CD14-positive monocyte (primary cell): Measurements from ENCODE around the gene ALDOB. TPM values are rescaled to one million over a fixed set of nuclear protein-coding genes. Genes with fewer than 3 reads are reported as not detected.

ENCODE experiments used
- DNase-seq, 3 donors: peaks; one replicate each; pipeline ENCODE4 v3.0.0-alpha.2; 2011 to 2022
- H2AFZ ChIP-seq: 2 replicates; pipeline ENCODE4 v1.6.0; 2012; ENCODE audit warnings: mild to moderate bottlenecking, low read depth, low read length, inconsistent platforms; ENCODE audit not compliant: insufficient read depth, poor library complexity, severe bottlenecking
- H3K27ac ChIP-seq, 2 donors: 1 replicate in 1 of 2; 2 replicates in 1 of 2; pipeline ENCODE4 v1.5.1; 2012 to 2013; ENCODE audit warnings: low read length in 2 of 2, control low read depth in 1 of 2, inconsistent platforms in 1 of 2, low read depth in 1 of 2, mild to moderate bottlenecking in 1 of 2
- H3K27me3 ChIP-seq, 2 donors: one replicate each; pipeline versions ENCODE4 v1.6.0 to v1.6.1; 2011 to 2013; ENCODE audit warnings: low read length in 2 of 2; ENCODE audit not compliant: control insufficient read depth in 2 of 2, insufficient read depth in 2 of 2
- H3K36me3 ChIP-seq, 2 donors: replicated peaks in 1 of 2; 1 replicate in 1 of 2; 2 replicates in 1 of 2; pipeline versions ENCODE4 v1.5.1 to v1.6.1; 2012 to 2013; ENCODE audit warnings: low read length in 2 of 2, control low read depth in 1 of 2, inconsistent platforms in 1 of 2, mild to moderate bottlenecking in 1 of 2; ENCODE audit not compliant: insufficient read depth in 2 of 2, control insufficient read depth in 1 of 2
- H3K4me1 ChIP-seq, 2 donors: 1 replicate in 1 of 2; 2 replicates in 1 of 2; pipeline versions ENCODE4 v1.5.1 to v1.6.1; 2012 to 2013; ENCODE audit warnings: low read length in 2 of 2, control low read depth in 1 of 2, inconsistent platforms in 1 of 2, mild to moderate bottlenecking in 1 of 2, moderate library complexity in 1 of 2; ENCODE audit not compliant: insufficient read depth in 2 of 2, control insufficient read depth in 1 of 2
- H3K4me2 ChIP-seq: replicated peaks from 2 replicates; pipeline ENCODE3; 2012; ENCODE audit warnings: low read length, moderate library complexity, mild to moderate bottlenecking; ENCODE audit not compliant: poor library complexity, severe bottlenecking; ENCODE audit errors: extremely low read depth
- H3K4me3 ChIP-seq, 3 experiments: fragments of 200-600 bp in 1 of 3; sonication (generic) in 1 of 3; replicated peaks in 1 of 3; 1 replicate in 2 of 3; 2 replicates in 1 of 3; pipeline ENCODE4 v1.5.1; 2011 to 2013; ENCODE audit warnings: low read length in 3 of 3, mild to moderate bottlenecking in 3 of 3, control low read depth in 2 of 3, low read depth in 2 of 3, inconsistent platforms in 1 of 3, moderate library complexity in 1 of 3
- H3K79me2 ChIP-seq: 2 replicates; pipeline ENCODE4 v1.6.0; 2012; ENCODE audit warnings: mild to moderate bottlenecking, control low read depth, inconsistent platforms, low read length, moderate library complexity; ENCODE audit not compliant: insufficient read depth
- H3K9ac ChIP-seq: 2 replicates; pipeline ENCODE4 v1.6.0; 2017; ENCODE audit warnings: low read length, mild to moderate bottlenecking; ENCODE audit not compliant: insufficient read depth, poor library complexity, severe bottlenecking
- H3K9me3 ChIP-seq, 2 donors: replicated peaks in 1 of 2; 1 replicate in 1 of 2; 2 replicates in 1 of 2; pipeline versions ENCODE4 v1.5.1 to v1.6.1; 2012 to 2013; ENCODE audit warnings: low read length in 2 of 2, control low read depth in 1 of 2; ENCODE audit not compliant: control insufficient read depth in 1 of 2, insufficient read depth in 1 of 2
- H4K20me1 ChIP-seq: 2 replicates; pipeline ENCODE4 v1.6.0; 2012; ENCODE audit warnings: mild to moderate bottlenecking, low read length, control low read depth, moderate library complexity; ENCODE audit not compliant: insufficient read depth
- H3K27ac Mint-ChIP-seq, 7 donors: one replicate each; pipeline ENCODE4 v1.8.0; 2020; ENCODE audit warnings: mild to moderate bottlenecking in 7 of 7, mixed read lengths in 7 of 7, moderate library complexity in 6 of 7, inconsistent platforms in 2 of 7
- H3K27me3 Mint-ChIP-seq, 3 donors: one replicate each; pipeline ENCODE4 v1.8.0; 2021 to 2022; ENCODE audit warnings: low read depth in 3 of 3, mild to moderate bottlenecking in 3 of 3, mixed read lengths in 3 of 3, moderate library complexity in 3 of 3, inconsistent platforms in 1 of 3
- H3K36me3 Mint-ChIP-seq, 2 donors: one replicate each; pipeline ENCODE4 v1.8.0; 2020; ENCODE audit warnings: mixed read lengths in 2 of 2, inconsistent platforms in 1 of 2, mild to moderate bottlenecking in 1 of 2
- H3K4me1 Mint-ChIP-seq: one replicate; pipeline ENCODE4 v1.8.0; 2020; ENCODE audit warnings: mild to moderate bottlenecking, mixed read lengths
- H3K4me3 Mint-ChIP-seq, 2 donors: one replicate each; pipeline ENCODE4 v1.8.0; 2020; ENCODE audit warnings: mild to moderate bottlenecking in 2 of 2, mixed read lengths in 2 of 2, moderate library complexity in 1 of 2
- H3K9me3 Mint-ChIP-seq, 7 donors: one replicate each; pipeline ENCODE4 v1.8.0; 2020 to 2022; ENCODE audit warnings: mixed read lengths in 7 of 7, mild to moderate bottlenecking in 6 of 7, moderate library complexity in 6 of 7, inconsistent platforms in 2 of 7
- WGBS: methylation state at CpG from one replicate; pipeline ENCODE4 v1.1.5; 2013; ENCODE audit warnings: missing lambda C conversion rate; ENCODE audit not compliant: insufficient coverage; 5-methylcytosine and 5-hydroxymethylcytosine counted together
- intact Hi-C, 2 donors: fragments of 100-400 bp; cut with micrococcal nuclease; formaldehyde crosslinking; loops; one replicate each; pipeline versions ENCODE4 v1.15.0 to v1.15.1; 2023
- polyA plus RNA-seq, 3 donors: library from polyadenylated mRNA; depleted of rRNA in 1 of 3; unstranded in 2 of 3; stranded (reverse) in 1 of 3; fragments of 300-500 nt in 2 of 3; fragments of >200 nt in 1 of 3; fragmentation: Illumina TruSeq in 2 of 3; gene quantifications; 1 replicate in 2 of 3; 2 replicates in 1 of 3; pipeline ENCODE4 v1.2.3, GENCODE V29; 2012 to 2021
- TF ChIP-seq, protein P1 (sequence below): fragments of 200-600 bp; IDR thresholded peaks from one replicate; pipeline ENCODE4 v1.8.0; 2022; ENCODE audit warnings: antibody characterized with exemption, mild to moderate bottlenecking

The ALDOB gene
- polyA plus RNA-seq, 3 donors, result not detected

DNA sequence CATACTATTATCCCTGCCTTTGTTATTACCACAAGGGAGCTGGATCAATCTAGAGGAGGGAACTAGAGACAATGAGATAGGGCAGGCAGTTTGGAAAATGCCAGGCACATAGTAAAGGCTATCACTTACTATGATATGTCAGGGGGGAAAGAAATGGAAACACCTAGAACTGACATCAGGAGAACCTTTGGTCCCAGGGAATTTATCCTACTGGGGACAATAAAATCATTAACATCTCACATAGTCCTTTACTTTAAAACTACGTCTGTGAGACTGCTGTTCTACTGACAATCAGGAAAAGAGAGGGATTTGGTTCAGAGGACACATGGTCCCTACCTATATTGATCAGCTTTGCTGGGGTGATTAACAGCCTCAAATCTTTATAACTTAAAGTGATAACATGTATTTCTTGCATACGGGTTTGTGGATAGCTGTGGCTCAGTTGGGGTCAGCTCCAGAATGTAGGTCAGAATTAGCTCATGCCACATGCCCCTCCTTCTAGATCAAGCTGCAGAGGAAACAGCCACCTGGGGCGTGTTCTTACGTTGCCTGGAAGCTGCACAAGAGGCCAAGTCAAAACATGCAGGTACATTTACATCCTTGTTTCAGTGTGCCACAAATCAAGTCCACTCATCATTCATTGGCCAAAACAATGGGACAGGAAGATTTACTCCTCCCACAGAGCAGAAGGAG, 43.9 kb upstream of the ALDOB start:
- Mint-ChIP-seq H3K27ac (no peak overlapping the region), H3K9me3 (peaks cover 0 to 3% (median 0%) of the 10 kb centered on the region in 7 donors), H3K27me3 (peaks cover 7 to 11% (median 8%) of the 10 kb centered on the region in 3 donors), H3K4me1 (no peaks in the 10 kb centered on the region), H3K4me3 (no peak overlapping the region), H3K36me3 (no peaks in the 10 kb centered on the region)
- H3K36me3 ChIP-seq, result no peaks in the 10 kb centered on the region
- no peak overlapping the region for H3K4me2 ChIP-seq
- H4K20me1 ChIP-seq, result no peaks in the 10 kb centered on the region
- TF ChIP-seq, protein P1, sequence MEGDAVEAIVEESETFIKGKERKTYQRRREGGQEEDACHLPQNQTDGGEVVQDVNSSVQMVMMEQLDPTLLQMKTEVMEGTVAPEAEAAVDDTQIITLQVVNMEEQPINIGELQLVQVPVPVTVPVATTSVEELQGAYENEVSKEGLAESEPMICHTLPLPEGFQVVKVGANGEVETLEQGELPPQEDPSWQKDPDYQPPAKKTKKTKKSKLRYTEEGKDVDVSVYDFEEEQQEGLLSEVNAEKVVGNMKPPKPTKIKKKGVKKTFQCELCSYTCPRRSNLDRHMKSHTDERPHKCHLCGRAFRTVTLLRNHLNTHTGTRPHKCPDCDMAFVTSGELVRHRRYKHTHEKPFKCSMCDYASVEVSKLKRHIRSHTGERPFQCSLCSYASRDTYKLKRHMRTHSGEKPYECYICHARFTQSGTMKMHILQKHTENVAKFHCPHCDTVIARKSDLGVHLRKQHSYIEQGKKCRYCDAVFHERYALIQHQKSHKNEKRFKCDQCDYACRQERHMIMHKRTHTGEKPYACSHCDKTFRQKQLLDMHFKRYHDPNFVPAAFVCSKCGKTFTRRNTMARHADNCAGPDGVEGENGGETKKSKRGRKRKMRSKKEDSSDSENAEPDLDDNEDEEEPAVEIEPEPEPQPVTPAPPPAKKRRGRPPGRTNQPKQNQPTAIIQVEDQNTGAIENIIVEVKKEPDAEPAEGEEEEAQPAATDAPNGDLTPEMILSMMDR, result no peak
- no peaks in the 10 kb centered on the region for H3K79me2 ChIP-seq
- H3K9ac ChIP-seq, result no peak overlapping the region
- H3K9me3 ChIP-seq, result no peaks in the 10 kb centered on the region
- DNase-seq, result no peak
- H3K27ac ChIP-seq, result no peak overlapping the region
- H2AFZ ChIP-seq, result no peak overlapping the region
- H3K27me3 ChIP-seq, result peaks cover 7 to 8% of the 10 kb centered on the region in 2 donors
- intact Hi-C loops, result no loop called here
- H3K4me1 ChIP-seq, result no peaks in the 10 kb centered on the region
- no peak overlapping the region for H3K4me3 ChIP-seq
- 86% methylated on average over 2 of the region's 4 CpGs for WGBS

DNA sequence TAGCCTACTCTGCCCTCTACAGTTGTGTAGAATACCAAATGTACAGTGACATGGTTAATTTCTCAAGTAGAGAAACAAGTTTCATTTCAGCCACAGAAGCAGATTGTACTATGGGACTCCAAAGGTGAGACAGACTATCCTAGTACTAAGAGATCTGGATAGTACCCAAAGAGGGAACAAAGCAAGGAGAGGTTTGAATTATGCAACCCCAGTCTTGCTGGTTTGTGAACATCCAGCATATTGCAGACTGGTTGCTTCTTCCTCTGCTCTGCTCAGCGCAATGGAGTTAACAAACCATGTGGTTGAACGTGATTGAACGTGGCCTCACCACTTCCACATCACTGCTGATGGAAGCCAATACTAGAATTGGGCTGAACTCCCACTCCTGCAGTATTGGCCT, 43.3 kb upstream of the ALDOB start:
- H3K4me1 ChIP-seq, result no peaks in the 10 kb centered on the region
- H3K4me3 Mint-ChIP-seq, result no peak overlapping the region
- no peak for DNase-seq
- peaks cover 2 to 6% (median 2%) of the 10 kb centered on the region in 3 donors for H3K27me3 Mint-ChIP-seq
- H3K36me3 ChIP-seq, result no peaks in the 10 kb centered on the region
- peaks cover 2 to 3% of the 10 kb centered on the region in 2 donors for H3K27me3 ChIP-seq
- H3K9ac ChIP-seq, result no peak overlapping the region
- no peaks in the 10 kb centered on the region for H4K20me1 ChIP-seq
- WGBS, result 0% methylated on average over 3 of the region's 3 CpGs
- no peaks in the 10 kb centered on the region for H3K9me3 ChIP-seq
- H3K27ac Mint-ChIP-seq, result no peak overlapping the region
- H3K9me3 Mint-ChIP-seq, result peaks cover 0 to 3% (median 0%) of the 10 kb centered on the region in 7 donors
- intact Hi-C loops, result no loop called here
- no peaks in the 10 kb centered on the region for H3K4me1 Mint-ChIP-seq
- no peak overlapping the region for H3K4me2 ChIP-seq
- H2AFZ ChIP-seq, result no peak overlapping the region
- TF ChIP-seq, protein P1, result no peak
- H3K4me3 ChIP-seq, result no peak overlapping the region
- no peak overlapping the region for H3K27ac ChIP-seq
- no peaks in the 10 kb centered on the region for H3K79me2 ChIP-seq
- no peaks in the 10 kb centered on the region for H3K36me3 Mint-ChIP-seq
